ENCODE measurements around the gene TULP1. TPM values are rescaled to one million over a fixed set of nuclear protein-coding genes. Genes with fewer than 3 reads are reported as not detected.

Gene TULP1
- total and polyA plus RNA-seq, 2 of the 13 experiments (the other 11 are each of a cell fraction or from before 2014, with no cell fraction given): not detected

GRCh38 chr6:35449287-35449881 lies 63.3 kb downstream of the TULP1 start (continued):
- TF ChIP-seq, protein P1, sequence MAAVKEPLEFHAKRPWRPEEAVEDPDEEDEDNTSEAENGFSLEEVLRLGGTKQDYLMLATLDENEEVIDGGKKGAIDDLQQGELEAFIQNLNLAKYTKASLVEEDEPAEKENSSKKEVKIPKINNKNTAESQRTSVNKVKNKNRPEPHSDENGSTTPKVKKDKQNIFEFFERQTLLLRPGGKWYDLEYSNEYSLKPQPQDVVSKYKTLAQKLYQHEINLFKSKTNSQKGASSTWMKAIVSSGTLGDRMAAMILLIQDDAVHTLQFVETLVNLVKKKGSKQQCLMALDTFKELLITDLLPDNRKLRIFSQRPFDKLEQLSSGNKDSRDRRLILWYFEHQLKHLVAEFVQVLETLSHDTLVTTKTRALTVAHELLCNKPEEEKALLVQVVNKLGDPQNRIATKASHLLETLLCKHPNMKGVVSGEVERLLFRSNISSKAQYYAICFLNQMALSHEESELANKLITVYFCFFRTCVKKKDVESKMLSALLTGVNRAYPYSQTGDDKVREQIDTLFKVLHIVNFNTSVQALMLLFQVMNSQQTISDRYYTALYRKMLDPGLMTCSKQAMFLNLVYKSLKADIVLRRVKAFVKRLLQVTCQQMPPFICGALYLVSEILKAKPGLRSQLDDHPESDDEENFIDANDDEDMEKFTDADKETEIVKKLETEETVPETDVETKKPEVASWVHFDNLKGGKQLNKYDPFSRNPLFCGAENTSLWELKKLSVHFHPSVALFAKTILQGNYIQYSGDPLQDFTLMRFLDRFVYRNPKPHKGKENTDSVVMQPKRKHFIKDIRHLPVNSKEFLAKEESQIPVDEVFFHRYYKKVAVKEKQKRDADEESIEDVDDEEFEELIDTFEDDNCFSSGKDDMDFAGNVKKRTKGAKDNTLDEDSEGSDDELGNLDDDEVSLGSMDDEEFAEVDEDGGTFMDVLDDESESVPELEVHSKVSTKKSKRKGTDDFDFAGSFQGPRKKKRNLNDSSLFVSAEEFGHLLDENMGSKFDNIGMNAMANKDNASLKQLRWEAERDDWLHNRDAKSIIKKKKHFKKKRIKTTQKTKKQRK (IDR thresholded peaks at IDR 0.05; ENCODE audit: low read length): no peak
- TF ChIP-seq HNRNPH1 (optimal IDR thresholded peaks at IDR 0.05; ENCODE audit: low read depth, low read length) (no peak), HCFC1 (IDR thresholded peaks at IDR 0.05; ENCODE audit: low read depth, low read length) (no peak), ZNF605 (CRISPR knock-in tag; IDR thresholded peaks at IDR 0.05) (peak; percentile 64; the same call in 1 of the 2 replicates), PHF21A (CRISPR knock-in tag; IDR thresholded peaks at IDR 0.05) (peak; percentile 57; the same call in 1 of the 2 replicates), SOX6 (IDR thresholded peaks at IDR 0.05) (no peak), SOX6 (CRISPR knock-in tag; IDR thresholded peaks at IDR 0.05) (peak; percentile 35; the same call in 1 of the 2 replicates), NONO (IDR thresholded peaks at IDR 0.05) (no peak), NONO (CRISPR knock-in tag; conservative IDR thresholded peaks at IDR 0.05) (no peak), HDAC2 (CRISPR knock-in tag; IDR thresholded peaks at IDR 0.05) (0 out of 2 replicates have a peak, but pooled peaks have one; percentile 16), RBAK (CRISPR knock-in tag; IDR thresholded peaks at IDR 0.05) (no peak)
- TF ChIP-seq, protein P2, sequence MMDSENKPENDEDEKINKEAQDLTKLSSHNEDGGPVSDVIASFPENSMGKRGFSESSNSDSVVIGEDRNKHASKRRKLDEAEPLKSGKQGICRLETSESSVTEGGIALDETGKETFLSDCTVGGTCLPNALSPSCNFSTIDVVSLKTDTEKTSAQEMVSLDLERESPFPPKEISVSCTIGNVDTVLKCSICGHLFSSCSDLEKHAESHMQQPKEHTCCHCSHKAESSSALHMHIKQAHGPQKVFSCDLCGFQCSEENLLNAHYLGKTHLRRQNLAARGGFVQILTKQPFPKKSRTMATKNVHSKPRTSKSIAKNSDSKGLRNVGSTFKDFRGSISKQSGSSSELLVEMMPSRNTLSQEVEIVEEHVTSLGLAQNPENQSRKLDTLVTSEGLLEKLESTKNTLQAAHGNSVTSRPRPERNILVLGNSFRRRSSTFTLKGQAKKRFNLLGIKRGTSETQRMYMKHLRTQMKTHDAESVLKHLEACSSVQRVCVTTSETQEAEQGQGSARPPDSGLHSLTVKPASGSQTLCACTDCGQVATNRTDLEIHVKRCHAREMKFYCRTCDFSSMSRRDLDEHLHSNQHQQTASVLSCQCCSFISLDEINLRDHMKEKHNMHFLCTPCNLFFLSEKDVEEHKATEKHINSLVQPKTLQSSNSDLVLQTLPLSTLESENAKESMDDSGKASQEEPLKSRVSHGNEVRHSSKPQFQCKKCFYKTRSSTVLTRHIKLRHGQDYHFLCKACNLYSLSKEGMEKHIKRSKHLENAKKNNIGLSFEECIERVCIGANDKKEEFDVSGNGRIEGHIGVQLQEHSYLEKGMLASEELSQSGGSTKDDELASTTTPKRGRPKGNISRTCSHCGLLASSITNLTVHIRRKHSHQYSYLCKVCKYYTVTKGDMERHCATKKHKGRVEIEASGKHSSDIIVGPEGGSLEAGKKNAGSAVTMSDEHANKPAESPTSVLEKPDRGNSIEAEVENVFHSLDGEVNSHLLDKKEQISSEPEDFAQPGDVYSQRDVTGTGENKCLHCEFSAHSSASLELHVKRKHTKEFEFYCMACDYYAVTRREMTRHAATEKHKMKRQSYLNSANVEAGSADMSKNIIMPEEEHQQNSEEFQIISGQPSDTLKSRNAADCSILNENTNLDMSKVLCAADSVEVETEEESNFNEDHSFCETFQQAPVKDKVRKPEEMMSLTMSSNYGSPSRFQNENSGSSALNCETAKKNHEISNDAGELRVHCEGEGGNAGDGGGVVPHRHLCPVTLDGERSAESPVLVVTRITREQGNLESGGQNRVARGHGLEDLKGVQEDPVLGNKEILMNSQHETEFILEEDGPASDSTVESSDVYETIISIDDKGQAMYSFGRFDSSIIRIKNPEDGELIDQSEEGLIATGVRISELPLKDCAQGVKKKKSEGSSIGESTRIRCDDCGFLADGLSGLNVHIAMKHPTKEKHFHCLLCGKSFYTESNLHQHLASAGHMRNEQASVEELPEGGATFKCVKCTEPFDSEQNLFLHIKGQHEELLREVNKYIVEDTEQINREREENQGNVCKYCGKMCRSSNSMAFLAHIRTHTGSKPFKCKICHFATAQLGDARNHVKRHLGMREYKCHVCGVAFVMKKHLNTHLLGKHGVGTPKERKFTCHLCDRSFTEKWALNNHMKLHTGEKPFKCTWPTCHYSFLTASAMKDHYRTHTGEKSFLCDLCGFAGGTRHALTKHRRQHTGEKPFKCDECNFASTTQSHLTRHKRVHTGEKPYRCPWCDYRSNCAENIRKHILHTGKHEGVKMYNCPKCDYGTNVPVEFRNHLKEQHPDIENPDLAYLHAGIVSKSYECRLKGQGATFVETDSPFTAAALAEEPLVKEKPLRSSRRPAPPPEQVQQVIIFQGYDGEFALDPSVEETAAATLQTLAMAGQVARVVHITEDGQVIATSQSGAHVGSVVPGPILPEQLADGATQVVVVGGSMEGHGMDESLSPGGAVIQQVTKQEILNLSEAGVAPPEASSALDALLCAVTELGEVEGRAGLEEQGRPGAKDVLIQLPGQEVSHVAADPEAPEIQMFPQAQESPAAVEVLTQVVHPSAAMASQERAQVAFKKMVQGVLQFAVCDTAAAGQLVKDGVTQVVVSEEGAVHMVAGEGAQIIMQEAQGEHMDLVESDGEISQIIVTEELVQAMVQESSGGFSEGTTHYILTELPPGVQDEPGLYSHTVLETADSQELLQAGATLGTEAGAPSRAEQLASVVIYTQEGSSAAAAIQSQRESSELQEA (CRISPR knock-in tag; IDR thresholded peaks at IDR 0.05; ENCODE audit: not compliant biosample characterization): peak; percentile 13
- TF ChIP-seq, protein P3, sequence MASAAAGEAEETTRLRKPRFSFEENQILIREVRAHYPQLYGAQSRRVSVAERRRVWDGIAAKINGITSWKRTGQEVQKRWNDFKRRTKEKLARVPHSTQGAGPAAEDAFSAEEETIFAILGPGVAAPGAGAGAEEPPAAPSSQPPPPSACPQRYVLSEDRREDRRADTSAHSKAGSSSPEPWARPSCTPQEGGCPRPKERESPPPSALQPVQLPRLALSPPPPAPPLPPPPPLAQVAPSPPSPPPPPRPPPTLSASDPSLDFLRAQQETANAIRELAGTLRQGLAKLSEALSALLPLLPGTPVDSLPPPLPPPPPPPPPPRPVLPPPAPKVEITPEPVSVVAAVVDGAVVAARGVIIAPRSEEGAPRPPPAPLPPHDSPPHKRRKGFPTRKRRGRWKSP (CRISPR knock-in tag; IDR thresholded peaks at IDR 0.05): 0 out of 2 replicates have a peak, but pooled peaks have one; percentile 35
- TF ChIP-seq, protein P4, sequence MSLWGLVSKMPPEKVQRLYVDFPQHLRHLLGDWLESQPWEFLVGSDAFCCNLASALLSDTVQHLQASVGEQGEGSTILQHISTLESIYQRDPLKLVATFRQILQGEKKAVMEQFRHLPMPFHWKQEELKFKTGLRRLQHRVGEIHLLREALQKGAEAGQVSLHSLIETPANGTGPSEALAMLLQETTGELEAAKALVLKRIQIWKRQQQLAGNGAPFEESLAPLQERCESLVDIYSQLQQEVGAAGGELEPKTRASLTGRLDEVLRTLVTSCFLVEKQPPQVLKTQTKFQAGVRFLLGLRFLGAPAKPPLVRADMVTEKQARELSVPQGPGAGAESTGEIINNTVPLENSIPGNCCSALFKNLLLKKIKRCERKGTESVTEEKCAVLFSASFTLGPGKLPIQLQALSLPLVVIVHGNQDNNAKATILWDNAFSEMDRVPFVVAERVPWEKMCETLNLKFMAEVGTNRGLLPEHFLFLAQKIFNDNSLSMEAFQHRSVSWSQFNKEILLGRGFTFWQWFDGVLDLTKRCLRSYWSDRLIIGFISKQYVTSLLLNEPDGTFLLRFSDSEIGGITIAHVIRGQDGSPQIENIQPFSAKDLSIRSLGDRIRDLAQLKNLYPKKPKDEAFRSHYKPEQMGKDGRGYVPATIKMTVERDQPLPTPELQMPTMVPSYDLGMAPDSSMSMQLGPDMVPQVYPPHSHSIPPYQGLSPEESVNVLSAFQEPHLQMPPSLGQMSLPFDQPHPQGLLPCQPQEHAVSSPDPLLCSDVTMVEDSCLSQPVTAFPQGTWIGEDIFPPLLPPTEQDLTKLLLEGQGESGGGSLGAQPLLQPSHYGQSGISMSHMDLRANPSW (CRISPR knock-in tag; IDR thresholded peaks at IDR 0.05; ENCODE audit: borderline replicate concordance): no peak
